AML-193 (cell line): ENCODE data around the gene EML1.

Experiments
- DNase-seq, 2 experiments: peaks; one replicate each; lab custom pipeline; 2025; lab: John Stamatoyannopoulos, UW

EML1 gene

GRCh38 chr14:99779751-99780150 is 13.5 kb upstream of the EML1 start:
- DNase-seq = no peak

DNA sequence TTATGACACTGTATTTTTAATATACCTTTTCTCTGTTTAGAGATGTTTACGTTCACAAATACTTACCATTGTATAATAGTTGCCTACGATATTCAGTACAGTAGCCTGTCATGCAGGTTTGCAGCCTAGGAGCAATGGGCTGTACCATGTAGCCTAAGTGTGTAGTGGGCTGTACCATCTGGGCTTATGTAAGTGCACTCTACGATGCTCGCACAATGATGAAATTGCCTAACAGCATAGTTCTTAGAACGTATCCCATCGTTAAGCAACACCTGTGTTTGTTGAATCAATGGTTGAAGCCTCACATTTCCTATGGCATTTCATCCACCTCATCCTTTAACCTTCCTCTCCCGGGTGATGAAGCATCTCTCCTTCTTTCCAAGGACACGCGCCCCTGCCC is 12.5 kb upstream of the EML1 start:
- no peak for DNase-seq

DNA sequence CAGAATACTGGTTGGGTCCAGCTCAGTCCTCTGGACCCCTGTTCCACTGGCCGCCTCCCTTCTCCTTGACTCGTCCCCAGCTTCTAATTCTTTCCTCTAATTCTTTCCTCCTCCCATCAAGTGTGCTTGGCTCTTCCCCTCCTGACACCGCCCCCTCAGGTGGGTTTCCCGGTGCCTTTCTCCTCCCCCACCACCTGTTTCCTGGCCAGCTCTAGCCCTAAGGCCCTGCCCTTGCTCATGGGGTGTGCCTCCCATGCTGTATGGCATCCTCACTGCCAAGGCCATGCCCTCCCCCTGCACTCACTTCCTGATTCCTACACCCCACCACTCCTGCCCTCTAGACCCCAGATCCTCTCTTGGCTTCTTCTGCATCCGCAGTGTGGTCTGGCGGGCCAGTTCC is 12.1 kb upstream of the EML1 start:
- no peak for DNase-seq

DNA sequence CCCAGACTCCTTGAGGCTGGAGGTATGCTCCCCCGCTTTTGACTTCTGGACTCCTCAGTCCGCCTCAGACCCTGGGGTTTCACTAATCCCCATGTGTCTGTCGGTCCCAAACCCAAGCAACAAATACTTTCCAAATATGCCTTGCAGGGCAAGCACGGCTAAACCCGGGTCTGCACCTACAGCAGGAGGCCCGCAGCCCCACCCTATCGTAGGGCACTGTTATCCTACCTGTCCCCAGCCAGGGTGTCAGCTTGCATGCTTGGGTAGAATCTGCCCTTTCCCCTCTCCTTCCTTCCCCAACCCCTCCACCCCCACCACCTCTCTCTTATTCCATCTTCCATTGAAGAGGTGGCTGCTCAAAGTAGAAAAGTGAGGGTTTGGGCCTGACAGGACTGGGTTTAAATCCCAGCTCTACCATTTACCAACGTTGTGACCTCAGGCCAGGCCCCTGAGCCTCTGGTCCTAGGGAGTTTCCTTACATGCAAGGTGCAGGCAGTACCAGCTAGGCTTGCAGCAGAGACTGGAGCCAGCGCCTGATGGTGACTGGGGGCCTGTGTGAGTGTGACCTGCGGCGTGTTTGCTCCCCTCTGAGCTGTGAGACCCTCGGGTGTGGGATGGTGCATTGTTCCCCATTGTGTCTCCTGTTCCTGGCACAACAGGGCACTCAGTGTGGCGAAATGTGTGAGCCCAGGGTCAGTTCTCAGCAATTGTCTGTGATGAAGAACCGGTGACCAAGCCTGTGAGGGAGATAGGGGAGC is 11.2 kb upstream of the EML1 start:
- no peak for DNase-seq

DNA sequence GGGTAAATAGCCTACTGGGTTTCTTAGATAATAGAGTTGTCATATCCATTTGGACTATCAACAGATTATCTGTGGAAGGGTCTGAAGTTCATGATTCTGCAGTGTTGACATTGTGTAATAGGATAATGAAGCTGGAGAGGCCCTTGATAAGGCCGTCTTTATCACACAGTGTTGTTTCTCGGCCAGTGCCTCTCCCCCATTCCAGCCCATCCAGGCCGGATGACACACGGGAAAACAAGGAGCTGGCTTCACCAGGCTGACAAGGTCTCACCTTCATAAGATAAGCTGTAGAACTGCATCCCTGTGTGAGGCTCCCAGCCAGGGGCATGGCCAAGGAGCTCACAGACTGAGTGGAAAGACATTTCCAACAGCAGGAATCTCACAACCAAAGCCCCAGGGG is 8.7 kb upstream of the EML1 start:
- no peak for DNase-seq

DNA sequence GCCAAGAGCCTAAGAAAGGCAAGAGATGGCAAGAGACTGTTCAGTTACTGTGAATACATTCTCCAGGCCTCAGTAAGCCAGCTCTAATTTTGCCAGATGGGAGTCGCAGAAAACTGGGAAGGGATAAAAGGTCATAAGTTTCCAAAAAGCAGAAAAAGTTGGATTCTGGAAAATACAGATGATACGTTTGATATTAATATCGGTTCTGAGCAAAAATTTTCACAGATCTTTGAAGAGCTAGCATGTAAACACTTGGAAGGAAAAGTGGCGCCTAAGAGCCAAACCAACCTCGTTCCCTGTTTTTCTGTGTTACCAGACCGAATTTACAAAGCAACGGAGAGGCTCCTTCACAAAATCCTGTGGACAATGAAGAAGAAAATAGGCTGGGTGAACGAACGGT is 7.8 kb upstream of the EML1 start:
- DNase-seq = no peak

DNA sequence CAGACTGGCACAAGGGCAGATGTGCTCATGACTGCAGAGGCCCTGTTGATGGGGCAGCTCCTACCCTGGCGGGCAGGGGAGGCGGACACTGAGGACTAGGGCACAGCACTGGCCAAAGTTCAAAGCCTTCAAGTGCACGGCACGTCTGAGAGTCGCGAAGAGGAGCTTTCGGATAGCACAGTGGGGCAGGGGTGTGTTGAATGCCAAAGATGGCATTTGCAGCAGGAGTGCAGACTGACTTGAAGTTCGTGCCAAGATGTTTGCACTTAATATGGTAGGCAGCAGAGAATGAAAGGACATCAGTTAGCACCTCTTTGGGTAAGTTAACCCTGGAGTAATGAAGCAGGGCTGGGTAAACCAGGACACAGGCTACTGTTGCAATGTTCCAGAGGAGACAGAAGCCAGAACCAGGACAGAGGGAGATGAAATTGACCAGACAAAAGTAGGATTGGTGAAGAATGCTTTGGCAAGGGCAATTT is 6.7 kb upstream of the EML1 start:
- DNase-seq = no peak

- DNase-seq = no peak
Observed at GRCh38 chr14:99788713-99789112, 4.5 kb upstream of the EML1 start.

- no peak for DNase-seq
Observed at GRCh38 chr14:99789581-99789980, 3.6 kb upstream of the EML1 start.

GRCh38 chr14:99790201-99790977 is 2.8 kb upstream of the EML1 start:
- DNase-seq = no peak

GRCh38 chr14:99790978-99791376 is 2.2 kb upstream of the EML1 start:
- DNase-seq = no peak

GRCh38 chr14:99791476-99792209 is 1.6 kb upstream of the EML1 start:
- DNase-seq = no peak

DNA sequence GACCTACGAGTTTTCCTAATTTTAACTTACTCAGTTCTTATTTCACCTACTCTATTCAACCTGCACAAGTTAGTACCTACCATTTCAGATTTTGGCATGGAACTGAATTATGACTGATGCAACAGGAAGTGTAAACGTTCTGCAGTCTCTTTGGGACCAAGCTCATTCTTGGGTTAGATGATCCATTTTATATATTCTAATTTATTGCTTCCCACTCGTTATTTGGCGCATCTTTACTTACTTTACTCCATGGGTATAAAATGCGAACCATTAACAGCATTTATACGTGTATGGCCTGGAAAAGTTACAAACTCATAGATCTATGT is 1.0 kb upstream of the EML1 start:
- DNase-seq = no peak

DNA sequence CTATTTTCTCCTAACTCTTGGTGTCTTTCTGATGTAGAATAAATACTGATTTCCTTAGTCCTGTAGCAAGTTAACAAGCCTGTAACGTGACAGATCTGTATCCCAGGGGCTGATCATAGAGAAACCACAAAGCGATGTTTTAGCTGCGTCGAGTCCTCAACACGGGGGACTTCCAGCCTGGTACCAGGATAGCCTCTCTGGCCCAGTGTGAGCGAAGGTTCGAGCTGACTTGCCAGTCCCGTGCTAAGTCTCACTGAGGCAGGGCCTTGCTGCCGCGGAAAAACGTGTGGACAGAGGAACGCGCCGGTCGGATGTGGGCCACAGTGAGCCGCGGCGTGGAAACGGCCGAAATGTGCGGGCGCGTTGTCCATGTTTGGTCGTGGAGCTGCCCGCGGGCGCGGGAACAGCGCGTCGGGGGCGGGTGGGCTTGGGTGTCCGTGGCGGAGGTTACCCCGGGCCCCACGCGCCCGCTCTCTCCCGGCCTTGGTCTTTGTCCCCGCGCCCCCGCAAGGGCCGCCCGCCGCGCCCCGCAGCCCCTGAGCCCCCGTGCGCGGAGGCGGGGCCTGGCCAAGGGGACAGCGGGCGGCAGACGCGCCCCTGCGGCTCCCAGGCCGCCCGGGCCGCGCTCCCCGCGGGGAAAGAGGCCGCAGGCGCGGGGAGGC is 531 bp upstream of the EML1 start:
- no peak for DNase-seq

GRCh38 chr14:99794151-99794780 is 1.1 kb downstream of the EML1 start:
- no peak for DNase-seq

- DNase-seq = no peak
Observed at GRCh38 chr14:99795046-99795445, 1.8 kb downstream of the EML1 start.

DNA sequence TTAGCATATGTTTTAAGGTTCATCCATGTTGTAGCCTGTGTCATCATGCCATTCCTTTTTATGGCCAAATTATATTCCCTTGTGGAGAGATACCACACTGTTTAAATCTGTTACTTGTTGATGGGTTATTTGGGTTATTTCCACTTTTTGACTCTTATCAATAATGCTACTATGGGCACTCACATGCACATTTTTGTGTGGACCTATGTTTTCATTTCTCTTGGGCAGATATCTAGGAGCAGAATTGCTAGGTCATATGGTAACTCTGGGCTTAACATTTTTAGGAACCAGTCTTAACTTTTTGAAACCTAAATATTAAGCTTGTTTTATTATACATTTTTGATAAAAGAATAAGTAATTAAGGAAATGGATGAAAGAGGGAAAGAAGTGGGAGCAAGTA is 4.0 kb downstream of the EML1 start:
- no peak for DNase-seq

DNA sequence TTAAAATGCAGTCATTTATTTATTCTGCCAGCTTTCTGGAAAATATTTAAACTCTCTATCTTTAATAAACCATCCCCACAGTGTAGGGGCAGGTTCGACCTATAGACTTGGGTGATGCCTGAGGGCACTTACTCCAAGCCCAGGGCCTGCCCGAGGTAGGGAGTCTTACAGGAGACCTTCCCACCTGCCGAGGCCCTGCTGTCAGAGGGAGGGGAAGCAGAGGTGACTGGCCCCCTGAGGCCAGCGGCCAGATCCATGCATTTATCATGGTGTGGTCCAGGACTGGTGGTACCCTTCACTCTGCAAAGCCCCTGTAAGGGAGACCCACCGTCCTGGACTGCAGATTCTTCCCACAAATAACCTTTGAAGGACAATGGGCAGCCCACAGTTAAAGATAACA is 7.6 kb downstream of the EML1 start:
- no peak for DNase-seq

- DNase-seq = no peak
Observed at GRCh38 chr14:99802301-99803105, 9.3 kb downstream of the EML1 start.

GRCh38 chr14:99803106-99803775 is 10.0 kb downstream of the EML1 start:
- no peak for DNase-seq

- DNase-seq = no peak
Observed at GRCh38 chr14:99803803-99804202, 10.6 kb downstream of the EML1 start.
